Measurements from ENCODE around the gene JAK1.

Gene JAK1

GRCh38 chr1:64865105-64865757, 101.1 kb downstream of the JAK1 start:
- peak overlapping the region; percentile 77; the same call in 1 of the 2 replicates for H3K27ac ChIP-seq (ENCODE audit: low read length)
- no peak for DNase-seq
- no peaks in the 10 kb centered on the region for H3K36me3 ChIP-seq (replicated peaks; ENCODE audit: insufficient read depth, low read length)
- no peaks in the 10 kb centered on the region for H3K27me3 ChIP-seq (replicated peaks; ENCODE audit: insufficient read depth, low read length)
- H3K9me2 ChIP-seq (replicated peaks; ENCODE audit: insufficient read depth, low read length), result no peaks in the 10 kb centered on the region
- H3K4me1 ChIP-seq (ENCODE audit: low read length), result peaks cover 42% of the 10 kb centered on the region
- H3K4me3 ChIP-seq (ENCODE audit: low read length), result 0 out of 2 replicates have a peak overlapping the region, but pooled peaks have one; percentile 22
- H3K4me2 ChIP-seq (ENCODE audit: low read depth, low read length), result peak overlapping the region; percentile 54
- no peaks in the 10 kb centered on the region for H4K20me1 ChIP-seq (ENCODE audit: insufficient read depth, low read length)
- TF ChIP-seq EZH2 (optimal IDR thresholded peaks at IDR 0.05; ENCODE audit: low read depth, low read length), result no peak
- TF ChIP-seq EZH2phosphoT487 (IDR thresholded peaks at IDR 0.05; ENCODE audit: low read length), result no peak
- TF ChIP-seq CTCF (IDR thresholded peaks at IDR 0.05; ENCODE audit: low read length), result no peak
- no peak overlapping the region for H2AFZ ChIP-seq (ENCODE audit: low read length)
- H3F3A ChIP-seq (ENCODE audit: insufficient read depth, low read length), result peaks cover 24% of the 10 kb centered on the region
- H3K79me2 ChIP-seq (ENCODE audit: low read length), result peaks cover 19% of the 10 kb centered on the region
- no peaks in the 10 kb centered on the region for H3K9me3 ChIP-seq (replicated peaks; ENCODE audit: insufficient read depth, low read length)
- H3K9ac ChIP-seq (ENCODE audit: low read length), result peak overlapping the region; percentile 25; the same call in 1 of the 2 replicates

GRCh38 chr1:64864018-64864940, 102.1 kb downstream of the JAK1 start:
- Histone ChIP-seq H3K4me2 (ENCODE audit: low read depth, low read length) (peak overlapping the region; percentile 54), H3K9ac (ENCODE audit: low read length) (peak overlapping the region; percentile 26), H3K9me2 (replicated peaks; ENCODE audit: insufficient read depth, low read length) (no peaks in the 10 kb centered on the region), H3K9me3 (replicated peaks; ENCODE audit: insufficient read depth, low read length) (no peaks in the 10 kb centered on the region), H4K20me1 (ENCODE audit: insufficient read depth, low read length) (no peaks in the 10 kb centered on the region), H3K27ac (ENCODE audit: low read length) (peak overlapping the region; percentile 77), H3K4me1 (ENCODE audit: low read length) (peaks cover 42% of the 10 kb centered on the region), H2AFZ (ENCODE audit: low read length) (no peak overlapping the region), H3K27me3 (replicated peaks; ENCODE audit: insufficient read depth, low read length) (no peaks in the 10 kb centered on the region), H3K79me2 (ENCODE audit: low read length) (peaks cover 19% of the 10 kb centered on the region), H3K36me3 (replicated peaks; ENCODE audit: insufficient read depth, low read length) (peaks cover 7% of the 10 kb centered on the region), H3K4me3 (ENCODE audit: low read length) (peak overlapping the region; percentile 22), H3F3A (ENCODE audit: insufficient read depth, low read length) (peaks cover 24% of the 10 kb centered on the region)
- peak; percentile 95 for DNase-seq
- TF ChIP-seq CTCF (IDR thresholded peaks at IDR 0.05; ENCODE audit: low read length) (no peak), EZH2phosphoT487 (IDR thresholded peaks at IDR 0.05; ENCODE audit: low read length) (no peak), EZH2 (optimal IDR thresholded peaks at IDR 0.05; ENCODE audit: low read depth, low read length) (no peak)

- DNase-seq, result peak; percentile 47
- TF ChIP-seq EZH2phosphoT487 (IDR thresholded peaks at IDR 0.05; ENCODE audit: low read length), result no peak
- peak; percentile 46 for TF ChIP-seq CTCF (IDR thresholded peaks at IDR 0.05; ENCODE audit: low read length)
- Histone ChIP-seq H3K36me3 (replicated peaks; ENCODE audit: insufficient read depth, low read length) (peaks cover 7% of the 10 kb centered on the region), H3K79me2 (ENCODE audit: low read length) (peaks cover 15% of the 10 kb centered on the region), H3K9me3 (replicated peaks; ENCODE audit: insufficient read depth, low read length) (no peaks in the 10 kb centered on the region), H3K4me2 (ENCODE audit: low read depth, low read length) (peak overlapping the region; percentile 15; the same call in 1 of the 2 replicates), H3K27ac (ENCODE audit: low read length) (peak overlapping the region; percentile 24; the same call in 1 of the 2 replicates), H3K9me2 (replicated peaks; ENCODE audit: insufficient read depth, low read length) (no peaks in the 10 kb centered on the region), H2AFZ (ENCODE audit: low read length) (no peak overlapping the region), H4K20me1 (ENCODE audit: insufficient read depth, low read length) (no peaks in the 10 kb centered on the region), H3K4me1 (ENCODE audit: low read length) (peaks cover 42% of the 10 kb centered on the region), H3K27me3 (replicated peaks; ENCODE audit: insufficient read depth, low read length) (no peaks in the 10 kb centered on the region), H3F3A (ENCODE audit: insufficient read depth, low read length) (peaks cover 24% of the 10 kb centered on the region), H3K4me3 (ENCODE audit: low read length) (no peak overlapping the region), H3K9ac (ENCODE audit: low read length) (no peak overlapping the region)
Measured at GRCh38 chr1:64861611-64862010, 104.7 kb downstream of the JAK1 start.

All from MM.1S (cell line).